ENCODE data around the gene AMELX. TPM values are rescaled to one million over a fixed set of nuclear protein-coding genes. Genes with fewer than 3 reads are reported as not detected.
A peak's percentile ranks its signal among the peaks of the same experiment; 100 is the strongest.

The AMELX gene
- polyA plus RNA-seq, 2 of the 4 experiments (the other 2 are of a cell fraction) = not detected

DNA sequence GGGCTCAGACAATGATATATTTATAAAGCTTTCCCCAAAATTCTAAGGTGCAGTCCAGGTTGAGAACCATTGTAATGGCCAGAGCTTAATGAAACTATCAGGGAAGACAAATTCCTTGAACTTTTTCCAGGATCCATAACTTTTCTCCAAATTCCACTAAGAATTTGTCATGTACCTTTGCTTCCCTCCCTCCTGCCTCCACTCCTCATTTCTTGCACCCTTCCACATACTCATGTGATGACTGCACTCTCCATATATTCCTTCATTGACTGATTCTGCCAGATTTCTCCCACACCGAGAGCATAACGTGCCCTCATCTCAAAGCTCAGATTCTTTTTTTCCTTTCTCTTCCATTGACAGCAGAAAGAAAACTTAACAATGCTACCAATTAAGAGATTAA is 20.9 kb upstream of the AMELX start:
- no peak for DNase-seq (ENCODE audit: low read depth in 1 of 2, low spot score in 1 of 2)
- WGBS (ENCODE audit: missing lambda C conversion rate) = 44% methylated on average over 2 of the region's 2 CpGs
- H3K4me3 ChIP-seq = no peak overlapping the region
- no peak for ATAC-seq
- no peaks in the 10 kb centered on the region for H3K9me3 ChIP-seq
- no peak overlapping the region for H3K27ac ChIP-seq
- TF ChIP-seq, protein P1, sequence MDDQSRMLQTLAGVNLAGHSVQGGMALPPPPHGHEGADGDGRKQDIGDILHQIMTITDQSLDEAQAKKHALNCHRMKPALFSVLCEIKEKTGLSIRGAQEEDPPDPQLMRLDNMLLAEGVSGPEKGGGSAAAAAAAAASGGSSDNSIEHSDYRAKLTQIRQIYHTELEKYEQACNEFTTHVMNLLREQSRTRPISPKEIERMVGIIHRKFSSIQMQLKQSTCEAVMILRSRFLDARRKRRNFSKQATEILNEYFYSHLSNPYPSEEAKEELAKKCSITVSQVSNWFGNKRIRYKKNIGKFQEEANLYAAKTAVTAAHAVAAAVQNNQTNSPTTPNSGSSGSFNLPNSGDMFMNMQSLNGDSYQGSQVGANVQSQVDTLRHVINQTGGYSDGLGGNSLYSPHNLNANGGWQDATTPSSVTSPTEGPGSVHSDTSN (IDR thresholded peaks at IDR 0.05) = no peak
- TF ChIP-seq PHF8 (IDR thresholded peaks at IDR 0.05; ENCODE audit: borderline replicate concordance, low read depth) (no peak), KDM1A (IDR thresholded peaks at IDR 0.05; ENCODE audit: low read depth) (no peak), KDM5A (IDR thresholded peaks at IDR 0.05) (no peak), RNF2 (IDR thresholded peaks at IDR 0.05; ENCODE audit: borderline replicate concordance, low read depth) (no peak), POLR2AphosphoS2 (conservative IDR thresholded peaks at IDR 0.05; ENCODE audit: low read length) (no peak), HOXB13 (CRISPR knock-in tag; IDR thresholded peaks at IDR 0.05; ENCODE audit: low read depth) (no peak), RAD21 (conservative IDR thresholded peaks at IDR 0.05 in 1 of 2, IDR thresholded peaks at IDR 0.05 in 1 of 2) (no peak), FOSL2 (IDR thresholded peaks at IDR 0.05) (no peak), FOSL2 (CRISPR knock-in tag; IDR thresholded peaks at IDR 0.05) (no peak), ZSCAN20 (CRISPR knock-in tag; IDR thresholded peaks at IDR 0.05) (no peak), CBX2 (IDR thresholded peaks at IDR 0.05; ENCODE audit: borderline replicate concordance, low read depth) (no peak), EHF (CRISPR knock-in tag; IDR thresholded peaks at IDR 0.05) (no peak)
- ChIA-PET POLR2A (no interaction called here), CTCF (no interaction called here)
- no peaks in the 10 kb centered on the region; the same call in 2 of the 3 replicates for H3K4me1 ChIP-seq
- no peak overlapping the region for H3K4me2 ChIP-seq
- no peak for FAIRE-seq

DNA sequence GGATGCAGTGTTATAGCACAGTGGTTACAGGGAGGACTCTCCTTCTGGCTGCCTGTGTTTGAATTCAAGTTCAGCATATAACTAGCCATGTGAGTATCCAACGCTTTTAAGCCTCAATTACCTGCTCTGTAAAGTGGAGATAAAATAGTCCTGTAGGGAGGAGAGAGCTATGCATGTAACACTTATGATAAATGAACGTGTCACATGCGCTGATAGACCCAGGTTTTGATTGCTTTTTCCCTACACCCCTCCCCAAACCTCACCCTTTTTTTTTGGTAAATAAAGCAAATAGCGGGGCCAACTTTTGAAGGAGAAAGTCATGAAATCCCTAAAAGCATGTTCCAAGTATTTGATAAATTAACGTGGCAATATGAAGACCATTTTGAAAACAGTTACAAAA is 20.4 kb upstream of the AMELX start:
- H3K4me1 ChIP-seq = no peaks in the 10 kb centered on the region
- no peak for ATAC-seq
- no peak for DNase-seq (ENCODE audit: low read depth in 1 of 2, low spot score in 1 of 2)
- CTCF ChIA-PET = no interaction called here
- H3K9me3 ChIP-seq = no peaks in the 10 kb centered on the region
- TF ChIP-seq NR3C1 (IDR thresholded peaks at IDR 0.05) = no peak
- no peak for TF ChIP-seq MYC (IDR thresholded peaks at IDR 0.05; ENCODE audit: borderline replicate concordance, low read length)
- TF ChIP-seq, protein P2, sequence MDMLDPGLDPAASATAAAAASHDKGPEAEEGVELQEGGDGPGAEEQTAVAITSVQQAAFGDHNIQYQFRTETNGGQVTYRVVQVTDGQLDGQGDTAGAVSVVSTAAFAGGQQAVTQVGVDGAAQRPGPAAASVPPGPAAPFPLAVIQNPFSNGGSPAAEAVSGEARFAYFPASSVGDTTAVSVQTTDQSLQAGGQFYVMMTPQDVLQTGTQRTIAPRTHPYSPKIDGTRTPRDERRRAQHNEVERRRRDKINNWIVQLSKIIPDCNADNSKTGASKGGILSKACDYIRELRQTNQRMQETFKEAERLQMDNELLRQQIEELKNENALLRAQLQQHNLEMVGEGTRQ (IDR thresholded peaks at IDR 0.05) = no peak
- TF ChIP-seq, protein P3, sequence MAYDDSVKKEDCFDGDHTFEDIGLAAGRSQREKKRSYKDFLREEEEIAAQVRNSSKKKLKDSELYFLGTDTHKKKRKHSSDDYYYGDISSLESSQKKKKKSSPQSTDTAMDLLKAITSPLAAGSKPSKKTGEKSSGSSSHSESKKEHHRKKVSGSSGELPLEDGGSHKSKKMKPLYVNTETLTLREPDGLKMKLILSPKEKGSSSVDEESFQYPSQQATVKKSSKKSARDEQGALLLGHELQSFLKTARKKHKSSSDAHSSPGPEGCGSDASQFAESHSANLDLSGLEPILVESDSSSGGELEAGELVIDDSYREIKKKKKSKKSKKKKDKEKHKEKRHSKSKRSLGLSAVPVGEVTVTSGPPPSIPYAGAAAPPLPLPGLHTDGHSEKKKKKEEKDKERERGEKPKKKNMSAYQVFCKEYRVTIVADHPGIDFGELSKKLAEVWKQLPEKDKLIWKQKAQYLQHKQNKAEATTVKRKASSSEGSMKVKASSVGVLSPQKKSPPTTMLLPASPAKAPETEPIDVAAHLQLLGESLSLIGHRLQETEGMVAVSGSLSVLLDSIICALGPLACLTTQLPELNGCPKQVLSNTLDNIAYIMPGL (CRISPR knock-in tag; IDR thresholded peaks at IDR 0.05; ENCODE audit: borderline replicate concordance) = no peak
- no peak for TF ChIP-seq GATA3 (IDR thresholded peaks at IDR 0.05; ENCODE audit: borderline replicate concordance)
- TF ChIP-seq EHF (CRISPR knock-in tag; IDR thresholded peaks at IDR 0.05) = no peak
- TF ChIP-seq NPAS2 (CRISPR knock-in tag; IDR thresholded peaks at IDR 0.05; ENCODE audit: borderline replicate concordance) = no peak
- H3K4me2 ChIP-seq = no peak overlapping the region
- no peak for FAIRE-seq
- no peak overlapping the region for H3K27ac ChIP-seq
- POLR2A ChIA-PET = no interaction called here
- WGBS (ENCODE audit: missing lambda C conversion rate) = 24% methylated on average over 5 of the region's 5 CpGs
- no peak overlapping the region for H3K4me3 ChIP-seq

DNA sequence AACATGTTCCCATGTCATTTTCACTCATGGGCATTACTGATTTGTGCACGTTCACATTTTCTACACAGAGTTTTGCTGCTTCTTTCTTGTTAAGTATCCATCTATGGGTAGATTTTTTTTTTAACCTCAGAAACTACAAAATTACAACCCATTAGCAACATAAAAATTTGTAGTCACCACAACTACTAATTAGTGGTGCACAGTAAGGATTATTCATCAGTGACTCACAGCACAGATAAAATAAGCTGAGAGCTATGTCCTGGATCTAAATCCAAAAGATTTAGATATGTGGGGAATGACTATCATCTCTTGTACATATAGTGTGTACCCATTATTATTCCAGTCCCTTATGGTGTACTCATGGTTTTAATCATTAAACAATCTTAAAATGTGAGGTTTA is 19.7 kb upstream of the AMELX start:
- peak; percentile 13 for FAIRE-seq
- no peaks in the 10 kb centered on the region for H3K9me3 ChIP-seq
- TF ChIP-seq, protein P3 (CRISPR knock-in tag; IDR thresholded peaks at IDR 0.05; ENCODE audit: borderline replicate concordance) = no peak
- no peak for TF ChIP-seq SMC3 (IDR thresholded peaks at IDR 0.05)
- TF ChIP-seq, protein P4, sequence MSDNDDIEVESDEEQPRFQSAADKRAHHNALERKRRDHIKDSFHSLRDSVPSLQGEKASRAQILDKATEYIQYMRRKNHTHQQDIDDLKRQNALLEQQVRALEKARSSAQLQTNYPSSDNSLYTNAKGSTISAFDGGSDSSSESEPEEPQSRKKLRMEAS (IDR thresholded peaks at IDR 0.05) = no peak
- TF ChIP-seq JUN (IDR thresholded peaks at IDR 0.05) = no peak
- TF ChIP-seq, protein P1 (IDR thresholded peaks at IDR 0.05) = no peak
- TF ChIP-seq, protein P5, sequence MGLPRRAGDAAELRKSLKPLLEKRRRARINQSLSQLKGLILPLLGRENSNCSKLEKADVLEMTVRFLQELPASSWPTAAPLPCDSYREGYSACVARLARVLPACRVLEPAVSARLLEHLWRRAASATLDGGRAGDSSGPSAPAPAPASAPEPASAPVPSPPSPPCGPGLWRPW (IDR thresholded peaks at IDR 0.05) = no peak
- TF ChIP-seq MAFK (IDR thresholded peaks at IDR 0.05; ENCODE audit: partially characterized antibody) = no peak

More for the DNA sequence above, 19.7 kb upstream of the AMELX start:
- ATAC-seq = no peak
- POLR2A ChIA-PET = no interaction called here
- Histone ChIP-seq H3K4me1 (no peaks in the 10 kb centered on the region), H3K4me2 (no peak overlapping the region), H3K27ac (no peak overlapping the region), H3K4me3 (no peak overlapping the region)
- CTCF ChIA-PET = no interaction called here
- 26% methylated on average over 1 of the region's 1 CpG for WGBS (ENCODE audit: missing lambda C conversion rate)
- DNase-seq (ENCODE audit: low read depth in 1 of 2, low spot score in 1 of 2) = no peak

Measured in A549 (cell line).